ENCODE measurements around the gene PHLPP1. TPM values are rescaled to one million over a fixed set of nuclear protein-coding genes. Genes with fewer than 3 reads are reported as not detected.

PHLPP1 gene
- total RNA-seq, 1 experiment from 2014 or later, result 39.9 TPM

- Histone ChIP-seq H3K18ac (ENCODE audit: insufficient read length, low read depth, low read length) (no peak overlapping the region), H3K79me1 (ENCODE audit: insufficient read depth, low read depth, low read length, poor library complexity, severe bottlenecking) (peaks cover 7% of the 10 kb centered on the region), H2BK12ac (ENCODE audit: insufficient read length, low read depth, low read length) (no peak overlapping the region), H3K27me3 (ENCODE audit: insufficient read depth, low read length) (no peaks in the 10 kb centered on the region), H3K79me2 (ENCODE audit: insufficient read depth, low read length) (peaks cover 53% of the 10 kb centered on the region; the same call in 1 of the 2 replicates), H3K23me2 (ENCODE audit: insufficient read length, low read depth, low read length, poor library complexity, severe bottlenecking) (no peaks in the 10 kb centered on the region), H4K20me1 (ENCODE audit: control insufficient read depth, insufficient read depth, insufficient read length) (no peaks in the 10 kb centered on the region), H3K23ac (ENCODE audit: insufficient read length, low read depth, low read length) (no peak overlapping the region), H3K9me3 (ENCODE audit: control insufficient read depth, low read depth, low read length) (no peaks in the 10 kb centered on the region), H3K4me2 (ENCODE audit: insufficient read depth, insufficient read length, low read length) (no peak overlapping the region), H2BK5ac (ENCODE audit: insufficient read length, low read length) (no peak overlapping the region), H3K56ac (ENCODE audit: insufficient read length, low read depth, low read length) (no peak overlapping the region), H2BK20ac (ENCODE audit: low read depth, low read length, poor library complexity, severe bottlenecking) (no peak overlapping the region), H2BK15ac (ENCODE audit: low read depth, low read length) (no peak overlapping the region), H2AK5ac (ENCODE audit: insufficient read length, low read length) (no peak overlapping the region), H3K4ac (ENCODE audit: low read depth, low read length) (no peak overlapping the region), H2AFZ (ENCODE audit: low read length) (no peak overlapping the region), H3K9ac (ENCODE audit: extremely low read depth, insufficient read length, low read length) (no peak overlapping the region), H4K91ac (ENCODE audit: insufficient read length, low read depth, low read length) (no peak overlapping the region), H3T11ph (ENCODE audit: low read length) (no peak overlapping the region), H4K5ac (ENCODE audit: insufficient read length, low read depth, low read length) (no peak overlapping the region), H3K14ac (ENCODE audit: insufficient read depth, low read length) (no peak overlapping the region), H3K27ac (ENCODE audit: insufficient read length, low read depth, low read length) (no peak overlapping the region), H4K8ac (replicated peaks; ENCODE audit: insufficient read length, low read depth, low read length) (no peak overlapping the region), H2BK120ac (ENCODE audit: low read depth, low read length, poor library complexity, severe bottlenecking) (no peak overlapping the region), H3K4me1 (ENCODE audit: insufficient read depth, low read length) (peaks cover 11% of the 10 kb centered on the region)
- Mint-ChIP-seq H3K27ac (no peak overlapping the region; a peak in 2 of 7 replicates), H3K4me3 (no peak overlapping the region), H3K4me1 (peaks cover 40 to 43% of the 10 kb centered on the region in 2 experiments), H3K27me3 (ENCODE audit: low read depth) (no peaks in the 10 kb centered on the region), H3K9me3 (no peaks in the 10 kb centered on the region), H3K36me3 (ENCODE audit: insufficient read depth in 1 of 3, low read depth in 3 of 3) (peaks cover 2 to 12% (median 9%) of the 10 kb centered on the region in 3 experiments; a peak in 6 of 7 replicates)
- TF ChIP-seq CTCF (conservative IDR thresholded peaks at IDR 0.05), result no peak
- no peak for DNase-seq
- WGBS (ENCODE audit: extremely low coverage, insufficient read length, low lambda C conversion rate), result no CpG with 5 or more reads among the region's 4 CpGs
Measured at GRCh38 chr18:62771494-62772270, 56.3 kb downstream of the PHLPP1 start.

Data from H9 (cell line).